ENCODE data around the gene CRYBA1.
"Not testable (repeated sequence)": the region's sequence is repeated elsewhere in the genome, so short reads cannot be mapped to it uniquely, and the experiment has no call there.

CRYBA1 gene

GRCh38 chr17:29238133-29238850, 8.4 kb upstream of the CRYBA1 start:
- no peak for DNase-seq

DNA sequence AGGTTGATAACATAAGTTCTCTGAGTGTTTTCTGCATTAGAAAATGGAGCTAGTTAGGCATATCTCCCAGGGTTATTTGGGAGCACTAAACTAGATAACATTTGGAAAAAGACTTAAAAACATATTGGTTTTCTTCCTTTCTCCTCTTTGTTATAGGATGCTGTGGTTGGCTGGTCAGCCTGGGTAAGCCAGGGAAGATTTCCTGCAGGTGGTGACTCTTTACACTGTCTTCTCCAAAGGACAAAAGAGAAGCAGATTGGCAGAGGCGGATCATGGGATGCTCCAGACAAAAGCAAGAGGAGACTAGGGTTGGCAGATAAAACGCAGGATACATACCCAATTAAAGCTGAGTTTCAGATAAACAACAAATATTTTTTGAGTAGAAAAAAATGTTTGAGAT, 6.2 kb upstream of the CRYBA1 start:
- DNase-seq = no peak

- DNase-seq = no peak
Measured at GRCh38 chr17:29240968-29241963, 5.4 kb upstream of the CRYBA1 start.

DNA sequence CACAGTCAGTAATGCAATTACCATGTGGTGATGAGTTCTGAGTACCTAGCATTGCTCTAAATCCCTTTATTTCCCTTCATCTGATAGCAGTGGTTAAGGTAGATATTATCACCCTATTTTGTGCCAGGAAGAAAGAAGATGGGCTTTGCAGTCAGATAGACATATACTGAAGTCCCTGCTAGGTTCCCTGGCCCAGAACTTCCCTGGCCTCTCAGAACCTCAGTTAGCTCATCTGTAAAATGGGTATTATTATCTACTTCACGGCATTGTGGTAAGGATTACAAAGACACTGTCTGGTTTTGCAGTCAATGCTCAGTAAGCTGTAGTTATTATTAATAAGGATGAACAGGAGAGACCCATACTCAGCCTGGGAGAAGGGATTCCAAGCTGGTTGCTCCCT, 4.6 kb upstream of the CRYBA1 start:
- DNase-seq = no peak

DNA sequence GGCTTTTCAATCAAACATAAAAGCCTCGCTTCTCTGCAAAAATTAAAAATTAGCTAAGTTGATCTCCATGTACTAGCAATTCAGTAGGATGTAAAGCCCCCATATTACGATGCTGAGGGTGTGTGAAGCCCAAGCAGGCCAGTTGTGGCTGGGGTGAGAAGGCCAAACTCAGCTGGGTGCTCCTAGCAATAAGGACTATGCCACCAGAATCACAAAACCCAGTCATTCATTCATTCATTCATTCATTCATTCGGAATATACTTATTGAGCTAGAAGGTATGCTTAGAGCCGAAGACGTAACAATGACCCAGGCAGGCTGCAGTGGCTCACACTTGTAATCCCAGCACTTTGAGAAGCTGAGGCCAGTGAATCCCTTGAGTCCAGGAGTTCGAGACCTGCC, 3.9 kb upstream of the CRYBA1 start:
- DNase-seq = no peak

GRCh38 chr17:29243792-29244191, 2.9 kb upstream of the CRYBA1 start:
- DNase-seq = no peak

DNA sequence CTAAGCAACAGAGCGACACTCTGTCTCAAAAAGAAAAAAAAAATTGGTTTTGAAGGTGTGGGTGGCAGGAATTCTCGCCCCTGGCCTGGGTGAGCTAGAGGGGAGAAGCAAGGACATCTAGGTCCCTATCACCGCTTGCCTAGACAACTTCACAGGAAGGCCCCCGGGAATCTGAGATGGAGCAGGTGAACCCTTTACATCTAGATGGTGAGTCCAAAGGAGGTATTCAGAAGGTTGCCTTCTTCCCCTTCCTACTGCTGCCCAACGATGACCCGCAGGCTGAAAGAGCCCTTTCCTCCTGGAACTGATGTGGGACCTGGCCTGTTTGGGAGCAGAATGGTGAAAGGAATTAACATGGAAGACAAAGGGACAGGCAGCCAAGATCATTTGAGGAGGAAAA, 1.3 kb upstream of the CRYBA1 start:
- no peak for DNase-seq

- DNase-seq = no peak
Measured at GRCh38 chr17:29247219-29247618, 560 bp downstream of the CRYBA1 start.

DNA sequence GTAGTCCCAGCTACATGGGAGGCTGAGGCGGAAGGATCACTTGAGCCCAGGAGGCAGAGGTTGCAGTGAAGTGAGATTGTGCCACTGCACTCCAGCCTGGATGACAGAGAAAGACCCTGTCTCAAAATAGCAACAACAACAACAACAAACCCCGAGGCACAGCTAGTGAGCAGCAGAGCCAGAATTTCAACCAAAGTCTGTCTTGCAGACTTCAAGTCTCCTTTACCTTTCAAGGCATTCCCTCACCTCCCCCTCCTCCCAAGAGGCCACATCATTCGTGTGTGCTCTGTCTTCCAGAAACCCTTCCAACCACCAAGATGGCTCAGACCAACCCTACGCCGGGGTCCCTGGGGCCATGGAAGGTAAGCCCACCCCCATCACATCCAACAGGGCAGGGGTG, 2.2 kb downstream of the CRYBA1 start:
- no peak for DNase-seq

- DNase-seq = no peak
Measured at GRCh38 chr17:29250666-29251065, 4.0 kb downstream of the CRYBA1 start.

DNA sequence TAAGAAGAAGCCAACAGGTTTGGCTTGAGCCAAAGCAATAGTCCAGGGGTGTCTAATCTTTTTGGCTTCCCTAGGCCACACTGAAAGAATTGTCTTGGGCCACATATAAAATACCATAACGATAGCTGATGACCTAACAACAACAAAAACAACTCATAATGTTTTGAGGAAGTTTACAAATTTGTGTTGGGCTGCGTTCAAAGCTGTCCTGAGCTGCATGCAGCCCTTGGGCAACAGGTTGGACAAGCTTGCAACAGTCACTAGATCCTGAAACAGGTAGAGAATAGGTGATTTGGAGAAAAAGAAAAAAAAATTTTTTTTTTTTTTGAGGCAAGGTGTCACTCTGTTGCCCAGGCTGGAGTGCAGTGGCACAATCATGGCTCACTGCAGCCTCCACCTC, 4.5 kb downstream of the CRYBA1 start:
- no peak for DNase-seq

GRCh38 chr17:29252101-29252791, 5.6 kb downstream of the CRYBA1 start:
- no peak for DNase-seq

- DNase-seq = no peak
Measured at GRCh38 chr17:29253037-29253436, 6.4 kb downstream of the CRYBA1 start.

DNA sequence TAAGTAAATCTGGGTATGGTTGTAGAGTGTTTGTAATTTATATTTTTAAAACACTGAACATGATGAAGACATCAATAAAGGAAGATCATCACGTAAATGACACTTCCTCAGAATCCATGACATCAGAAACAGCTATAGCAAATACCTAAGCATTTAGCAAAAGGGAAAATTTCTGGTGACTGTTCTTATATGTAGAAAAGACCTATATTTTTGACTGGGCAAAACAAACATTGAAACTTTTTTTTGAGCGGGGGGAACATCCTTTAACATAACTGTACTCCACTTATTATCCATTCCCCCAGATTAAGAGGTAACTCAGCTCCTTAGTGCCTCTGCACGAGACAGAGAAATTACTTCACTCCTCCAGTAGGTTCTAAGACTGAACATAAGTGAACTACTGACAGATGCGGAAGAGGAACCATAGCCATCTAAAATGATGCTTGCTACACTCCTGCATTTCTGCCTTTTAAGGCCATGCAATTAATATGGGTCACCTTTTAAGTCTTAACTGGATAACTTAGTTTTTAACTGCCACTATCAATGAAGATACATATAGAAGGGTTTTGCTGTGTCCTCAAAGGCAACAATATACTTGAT, 9.4 kb downstream of the CRYBA1 start:
- no peak for DNase-seq

DNA sequence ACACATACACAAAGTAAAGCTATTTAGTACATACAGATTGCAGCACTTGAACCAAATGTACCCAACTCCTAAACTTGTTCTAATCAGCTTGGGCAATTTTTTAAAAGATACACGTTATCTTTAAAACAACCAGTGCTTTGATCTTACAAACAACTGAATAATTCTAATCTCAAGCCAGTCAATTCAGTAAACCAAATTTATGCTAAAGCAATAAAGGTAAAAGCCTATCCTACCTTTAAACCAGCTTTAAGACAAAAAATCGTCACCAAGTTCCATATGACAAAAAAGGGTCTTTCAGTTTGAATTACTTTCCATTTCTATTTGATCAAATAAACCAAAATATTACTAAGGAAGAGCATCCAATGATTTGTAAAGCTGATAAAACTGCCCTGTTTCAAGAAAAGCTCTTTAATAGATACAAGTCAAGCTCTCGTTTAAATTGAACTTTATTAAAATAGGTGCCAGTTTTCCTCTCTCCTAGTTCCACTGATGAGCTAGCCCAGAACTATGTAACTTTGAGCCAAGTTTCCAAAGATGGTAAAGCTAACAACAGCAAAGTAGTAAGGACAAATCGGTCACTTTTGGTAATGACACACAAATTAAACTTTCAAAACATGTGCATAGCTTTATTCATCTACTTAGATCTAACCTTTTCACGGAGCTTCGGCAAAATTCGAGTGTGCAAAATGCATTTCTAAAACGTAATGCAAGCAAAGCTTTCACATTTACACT, 10.2 kb downstream of the CRYBA1 start:
- no peak for DNase-seq

GRCh38 chr17:29257756-29258155, 11.1 kb downstream of the CRYBA1 start:
- DNase-seq = no peak

- DNase-seq = no peak
Measured at GRCh38 chr17:29263916-29264315, 17.3 kb downstream of the CRYBA1 start.

- not testable (repeated sequence) for DNase-seq
Measured at GRCh38 chr17:29271980-29272379, 25.3 kb downstream of the CRYBA1 start.

DNA sequence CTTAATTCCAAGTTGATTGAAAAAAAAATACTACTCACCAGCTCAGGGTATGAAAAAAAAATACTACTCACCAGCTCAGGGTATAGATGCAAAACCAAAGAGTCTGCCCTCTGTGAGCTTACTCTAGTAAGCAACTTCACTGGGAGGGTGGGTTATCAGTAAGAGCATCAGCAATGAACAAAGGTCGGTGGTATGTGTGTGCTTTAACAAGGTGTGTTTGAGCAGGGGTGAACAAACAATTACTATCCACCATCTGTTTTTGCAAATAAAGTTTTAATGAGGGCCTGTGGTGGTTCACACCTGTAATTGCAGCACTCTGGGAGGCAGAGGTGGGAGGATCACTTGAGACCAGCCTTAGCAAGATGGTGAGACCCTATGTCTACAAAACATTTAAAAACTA, 27.3 kb downstream of the CRYBA1 start:
- DNase-seq = no peak

DNA sequence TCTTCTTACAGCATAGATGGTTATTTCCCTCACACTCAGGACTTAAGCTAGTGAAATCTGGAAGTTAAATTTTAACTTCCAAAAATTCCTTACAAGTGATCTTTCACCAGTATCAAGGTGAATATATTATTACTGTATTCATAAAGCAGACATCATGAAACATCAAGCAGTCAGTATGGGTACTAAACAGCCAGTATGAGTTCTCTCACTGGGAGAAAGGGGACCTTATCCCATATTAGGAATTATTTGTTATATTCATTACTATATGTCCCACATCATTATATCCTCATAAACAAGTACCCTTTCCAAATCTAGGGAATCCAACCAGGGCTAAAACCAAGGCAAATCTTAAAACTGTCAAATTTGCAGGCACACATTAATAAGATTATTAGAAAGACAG, 32.0 kb downstream of the CRYBA1 start:
- no peak for DNase-seq

DNA sequence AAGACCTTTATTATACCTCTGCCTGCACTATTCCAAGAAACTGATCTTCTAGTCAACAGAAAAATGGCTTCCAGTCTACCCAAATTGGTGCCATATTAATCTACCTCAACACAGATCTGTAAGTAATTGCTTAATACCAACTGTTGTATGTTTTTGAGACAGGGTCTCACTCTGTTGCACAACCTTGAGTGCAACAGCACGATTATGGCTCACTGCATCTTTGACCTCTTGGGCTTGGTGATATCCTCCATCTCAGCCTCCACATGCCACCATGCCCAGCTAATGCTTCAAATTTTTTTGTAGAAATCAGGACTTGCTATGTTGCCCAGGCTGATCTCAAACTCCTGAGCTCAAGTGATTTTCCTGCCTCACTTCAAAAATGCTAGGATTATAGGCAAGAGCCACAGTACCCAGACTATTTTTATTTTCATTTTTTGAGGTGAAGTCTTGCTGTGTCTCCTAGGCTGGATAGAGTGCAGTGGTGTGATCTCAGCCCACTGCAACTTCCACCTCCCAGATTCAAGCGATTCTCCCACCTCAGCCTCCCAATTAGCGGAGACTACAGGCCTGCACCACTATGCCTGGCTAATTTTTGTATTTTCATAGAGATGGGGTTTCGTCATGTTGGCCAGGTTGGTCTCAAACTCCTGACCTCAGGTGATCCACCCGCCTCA, 32.9 kb downstream of the CRYBA1 start:
- no peak for DNase-seq

GRCh38 chr17:29283496-29283895, 36.8 kb downstream of the CRYBA1 start:
- DNase-seq = no peak

Measured in CD4-positive, alpha-beta T cell treated with Interleukin-17A for 4 hours (primary cell).